MM.1S (cell line): ENCODE data around the gene TRAIP.
"Not testable (repeated sequence)": the region's sequence is repeated elsewhere in the genome, so short reads cannot be mapped to it uniquely, and the experiment has no call there.

ENCODE experiments used
- DNase-seq: peaks from one replicate; pipeline ENCODE4 v3.0.0-alpha.2; 2015
- H2AFZ ChIP-seq: fragments of 300-600 bp; sonication (generic); 2 replicates; pipeline ENCODE4 v1.6.0; 2016; ENCODE audit warnings: antibody characterized with exemption, low read length
- H3F3A ChIP-seq: fragments of 300-600 bp; sonication (generic); 2 replicates; pipeline ENCODE4 v1.6.1; 2016; ENCODE audit warnings: mild to moderate bottlenecking, antibody characterized with exemption, low read length, moderate library complexity, mixed read lengths; ENCODE audit not compliant: insufficient read depth
- H3K27ac ChIP-seq: fragments of 300-600 bp; sonication (generic); 2 replicates; pipeline ENCODE4 v1.5.1; 2016; ENCODE audit warnings: mild to moderate bottlenecking, low read length
- H3K27me3 ChIP-seq: fragments of 300-600 bp; sonication (generic); replicated peaks from 2 replicates; pipeline ENCODE4 v1.6.0; 2016; ENCODE audit warnings: low read length; ENCODE audit not compliant: insufficient read depth
- H3K36me3 ChIP-seq: fragments of 300-600 bp; sonication (generic); replicated peaks from 2 replicates; pipeline ENCODE4 v1.6.1; 2016; ENCODE audit warnings: mild to moderate bottlenecking, low read length, mixed read lengths; ENCODE audit not compliant: insufficient read depth
- H3K4me1 ChIP-seq: fragments of 300-600 bp; sonication (generic); 2 replicates; pipeline ENCODE4 v1.6.1; 2016; ENCODE audit warnings: low read length, mixed read lengths
- H3K4me2 ChIP-seq: fragments of 300-600 bp; sonication (generic); 2 replicates; pipeline ENCODE4 v1.6.0; 2016; ENCODE audit warnings: low read depth, low read length
- H3K4me3 ChIP-seq: fragments of 300-600 bp; sonication (generic); 2 replicates; pipeline ENCODE4 v1.5.1; 2016; ENCODE audit warnings: low read length, mixed read lengths
- H3K79me2 ChIP-seq: fragments of 300-600 bp; sonication (generic); 2 replicates; pipeline ENCODE4 v1.6.1; 2016; ENCODE audit warnings: mixed run types, low read length, mixed read lengths
- H3K9ac ChIP-seq: fragments of 300-600 bp; sonication (generic); 2 replicates; pipeline ENCODE4 v1.6.1; 2016; ENCODE audit warnings: low read length, mixed read lengths
- H3K9me2 ChIP-seq: fragments of 300-600 bp; sonication (generic); replicated peaks from 2 replicates; pipeline ENCODE4 v1.6.1; 2016; ENCODE audit warnings: mild to moderate bottlenecking, low read length, mixed read lengths; ENCODE audit not compliant: insufficient read depth
- H3K9me3 ChIP-seq: fragments of 300-600 bp; sonication (generic); replicated peaks from 2 replicates; pipeline ENCODE4 v1.6.1; 2016; ENCODE audit warnings: mild to moderate bottlenecking, low read length, mixed read lengths; ENCODE audit not compliant: insufficient read depth
- H4K20me1 ChIP-seq: fragments of 300-600 bp; sonication (generic); 2 replicates; pipeline ENCODE4 v1.6.1; 2016; ENCODE audit warnings: mild to moderate bottlenecking, low read length, moderate library complexity, mixed read lengths; ENCODE audit not compliant: insufficient read depth
- CTCF ChIP-seq: fragments of 300-600 bp; sonication (generic); IDR thresholded peaks from 2 replicates; pipeline ENCODE4 v1.5.1; 2016; ENCODE audit warnings: antibody characterized with exemption, low read length, mixed read lengths
- EZH2 ChIP-seq: fragments of 300-600 bp; sonication (generic); optimal IDR thresholded peaks from 2 replicates; pipeline ENCODE3; 2017; ENCODE audit warnings: low read depth, mild to moderate bottlenecking, antibody characterized with exemption, low read length, mixed read lengths
- EZH2phosphoT487 ChIP-seq: fragments of 300-600 bp; sonication (generic); IDR thresholded peaks from 2 replicates; pipeline ENCODE4 v1.6.1; 2018; ENCODE audit warnings: antibody characterized with exemption, low read length

The TRAIP gene

DNA sequence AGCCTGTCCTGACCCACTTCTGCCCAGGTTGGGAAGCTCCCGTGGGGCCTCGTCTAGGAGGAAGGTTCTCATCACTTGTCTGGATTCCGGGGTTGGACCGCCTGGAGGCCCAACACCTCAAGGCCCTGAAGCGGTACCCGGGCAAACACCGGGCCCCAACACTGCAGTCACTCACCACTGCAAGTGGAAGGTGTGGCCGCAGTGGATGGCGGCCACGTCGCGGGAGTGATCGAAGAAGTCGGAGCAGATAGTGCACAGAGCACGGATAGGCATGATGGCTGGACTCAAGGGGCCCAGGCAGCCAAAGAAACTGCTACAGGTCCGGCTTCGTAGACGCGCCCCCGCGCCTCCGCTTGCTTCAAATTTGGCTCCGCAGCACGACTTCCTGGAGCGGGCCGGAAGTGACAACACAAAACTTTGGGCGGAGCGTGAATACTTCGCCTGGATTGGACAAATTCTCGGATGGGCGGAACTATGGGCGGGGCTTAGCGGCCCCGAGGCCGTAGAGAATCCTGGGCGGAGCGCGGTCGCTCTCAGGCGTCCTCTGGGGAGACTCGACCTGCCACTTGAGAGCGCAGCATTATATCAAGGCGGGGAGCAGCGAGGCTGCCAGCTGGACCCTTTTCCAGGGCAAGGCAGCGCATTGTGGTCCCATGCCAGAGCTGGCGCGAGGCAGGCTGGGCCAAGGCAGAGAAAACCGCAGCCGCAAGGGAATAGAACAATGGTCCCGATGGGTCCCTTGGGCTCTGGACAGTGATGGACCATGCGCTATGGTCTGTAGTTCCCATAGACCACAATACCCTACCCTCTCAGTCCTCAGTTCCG is at the start of gene TRAIP:
TRAIP (minus strand) TSS at position 384 of the 825 bp plus-strand sequence; CDS start at position 273, 111 bp downstream.
- Histone ChIP-seq H3K27ac (0 out of 2 replicates have a peak within 1 kb of the TSS, but pooled peaks have one; percentile 19), H2AFZ (peak within 1 kb of the TSS; percentile 99), H3K79me2 (peaks cover 24% of the 10 kb centered on the region), H3F3A (no peaks in the 10 kb centered on the region), H3K4me3 (peak within 1 kb of the TSS; percentile 99), H4K20me1 (no peaks in the 10 kb centered on the region), H3K4me2 (peak within 1 kb of the TSS; percentile 100), H3K4me1 (peaks cover 10% of the 10 kb centered on the region), H3K9me3 (no peaks in the 10 kb centered on the region), H3K27me3 (no peaks in the 10 kb centered on the region), H3K36me3 (no peaks in the 10 kb centered on the region), H3K9me2 (no peaks in the 10 kb centered on the region), H3K9ac (peak within 1 kb of the TSS; percentile 71)
- DNase-seq = peak; percentile 94
- TF ChIP-seq EZH2phosphoT487 = no peak
- peak; percentile 5; the same call in 1 of the 2 replicates for TF ChIP-seq CTCF

DNA sequence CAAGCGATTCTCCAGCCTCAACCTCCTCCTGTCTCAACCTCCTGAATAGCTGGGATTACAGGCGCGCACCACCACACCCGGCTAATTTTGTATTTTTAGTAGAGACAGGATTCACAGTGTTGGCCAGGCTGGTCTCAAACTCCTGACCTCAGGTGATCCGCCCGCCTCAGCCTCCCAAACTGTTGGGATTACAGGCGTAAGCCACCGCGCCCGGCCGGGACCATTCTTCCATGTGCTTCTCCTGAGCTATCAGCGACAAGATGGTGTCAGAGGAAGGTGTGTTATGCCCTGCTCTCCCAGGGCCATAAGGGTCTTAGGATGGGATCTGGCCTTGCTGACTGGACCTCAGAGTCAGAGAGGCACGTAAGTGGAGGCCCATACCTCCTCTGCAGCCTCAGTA is 48.1 kb upstream of the TRAIP start:
- H3K79me2 ChIP-seq, H3K9me2 ChIP-seq, H3K9ac ChIP-seq, DNase-seq, H2AFZ ChIP-seq, H4K20me1 ChIP-seq, H3K4me3 ChIP-seq, H3K36me3 ChIP-seq, H3K27me3 ChIP-seq, H3F3A ChIP-seq, H3K4me2 ChIP-seq, H3K9me3 ChIP-seq, H3K27ac ChIP-seq: not testable (repeated sequence)
- H3K4me1 ChIP-seq = peaks cover 26% of the 10 kb centered on the region

- no peaks in the 10 kb centered on the region for H3K79me2 ChIP-seq
- H3F3A ChIP-seq = no peaks in the 10 kb centered on the region
Measured at GRCh38 chr3:49903451-49904424, 47.4 kb upstream of the TRAIP start, which contains the start of gene MST1R. TSS of gene MST1R (minus strand) at chr3:49903873. CDS start at chr3:49903609, 264 bp downstream.

More at GRCh38 chr3:49903451-49904424, 47.4 kb upstream of the TRAIP start, which contains the start of gene MST1R:
- H3K9ac ChIP-seq = no peak within 1 kb of the TSS
- peak; percentile 34 for DNase-seq
- no peaks in the 10 kb centered on the region for H4K20me1 ChIP-seq
- H3K4me3 ChIP-seq = no peak within 1 kb of the TSS
- no peaks in the 10 kb centered on the region for H3K27me3 ChIP-seq
- TF ChIP-seq CTCF = no peak
- no peak for TF ChIP-seq EZH2
- no peak for TF ChIP-seq EZH2phosphoT487
- no peaks in the 10 kb centered on the region for H3K9me2 ChIP-seq
- H3K4me2 ChIP-seq = peak within 1 kb of the TSS; percentile 27; the same call in 1 of the 2 replicates
- H3K36me3 ChIP-seq = no peaks in the 10 kb centered on the region
- peaks cover 26% of the 10 kb centered on the region for H3K4me1 ChIP-seq
- no peak within 1 kb of the TSS for H2AFZ ChIP-seq
- no peak within 1 kb of the TSS for H3K27ac ChIP-seq
- H3K9me3 ChIP-seq = no peaks in the 10 kb centered on the region
